IMR-90 (cell line): ENCODE results near the gene ST7.

Source experiments
- BHLHE40 ChIP-seq: fragments of 150-350 bp; IDR thresholded peaks from 2 replicates; pipeline ENCODE4 v1.6.1; 2016; ENCODE audit warnings: mild to moderate bottlenecking, low read depth, low read length
- CEBPB ChIP-seq: IDR thresholded peaks from 2 replicates; pipeline ENCODE4 v1.6.1; 2012; ENCODE audit warnings: low read depth, low read length, improper control_type of control experiment
- CHD1 ChIP-seq: IDR thresholded peaks from 2 replicates; pipeline ENCODE4 v1.6.1; 2012; ENCODE audit warnings: low read depth, low read length, improper control_type of control experiment
- MAZ ChIP-seq: IDR thresholded peaks from 2 replicates; pipeline ENCODE4 v1.6.1; 2012; ENCODE audit warnings: low read depth, mild to moderate bottlenecking, low read length, improper control_type of control experiment, moderate library complexity, borderline replicate concordance
- NFE2L2 ChIP-seq: fragments of 150-350 bp; IDR thresholded peaks from 2 replicates; pipeline ENCODE4 v1.6.1; 2016; ENCODE audit warnings: low read depth, mild to moderate bottlenecking, low read length
- POLR2A ChIP-seq: IDR thresholded peaks from 2 replicates; pipeline ENCODE4 v1.6.1; 2012; ENCODE audit warnings: mild to moderate bottlenecking, low read depth, low read length
- RAD21 ChIP-seq: IDR thresholded peaks from 2 replicates; pipeline ENCODE4 v1.6.1; 2012; ENCODE audit warnings: low read length, improper control_type of control experiment
- RCOR1 ChIP-seq: IDR thresholded peaks from 2 replicates; pipeline ENCODE4 v1.6.1; 2012; ENCODE audit warnings: mild to moderate bottlenecking, low read length, improper control_type of control experiment; ENCODE audit not compliant: insufficient replicate concordance
- SMC3 ChIP-seq: fragments of 150-350 bp; IDR thresholded peaks from 2 replicates; pipeline ENCODE4 v1.6.1; 2016; ENCODE audit warnings: low read depth, mild to moderate bottlenecking, antibody characterized with exemption, low read length, moderate library complexity
- TF ChIP-seq, protein P1 (sequence below): conservative IDR thresholded peaks from 2 replicates; pipeline ENCODE4 v1.5.1; 2012; ENCODE audit warnings: mild to moderate bottlenecking, low read depth, low read length, improper control_type of control experiment

DNA sequence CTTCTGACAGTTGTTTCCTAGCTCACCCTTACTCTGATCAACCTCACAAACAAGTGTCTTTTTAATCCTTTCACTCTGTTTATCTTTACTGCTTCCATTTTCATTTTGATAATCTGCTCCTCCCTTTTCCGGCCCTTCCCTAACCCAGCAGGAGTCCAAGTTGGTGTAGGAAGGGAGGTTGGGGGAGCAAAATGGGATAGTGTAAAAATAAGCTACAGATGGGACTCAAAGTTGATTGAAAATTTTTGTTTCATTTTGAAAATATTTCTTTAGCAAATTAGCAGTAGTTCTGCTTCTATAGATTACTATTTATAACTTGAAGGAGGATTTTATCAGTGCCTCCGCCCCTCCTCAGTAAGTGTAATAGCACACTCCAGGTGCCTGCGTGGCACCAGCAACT lies 257.6 kb downstream of the ST7 start:
- TF ChIP-seq, protein P1, sequence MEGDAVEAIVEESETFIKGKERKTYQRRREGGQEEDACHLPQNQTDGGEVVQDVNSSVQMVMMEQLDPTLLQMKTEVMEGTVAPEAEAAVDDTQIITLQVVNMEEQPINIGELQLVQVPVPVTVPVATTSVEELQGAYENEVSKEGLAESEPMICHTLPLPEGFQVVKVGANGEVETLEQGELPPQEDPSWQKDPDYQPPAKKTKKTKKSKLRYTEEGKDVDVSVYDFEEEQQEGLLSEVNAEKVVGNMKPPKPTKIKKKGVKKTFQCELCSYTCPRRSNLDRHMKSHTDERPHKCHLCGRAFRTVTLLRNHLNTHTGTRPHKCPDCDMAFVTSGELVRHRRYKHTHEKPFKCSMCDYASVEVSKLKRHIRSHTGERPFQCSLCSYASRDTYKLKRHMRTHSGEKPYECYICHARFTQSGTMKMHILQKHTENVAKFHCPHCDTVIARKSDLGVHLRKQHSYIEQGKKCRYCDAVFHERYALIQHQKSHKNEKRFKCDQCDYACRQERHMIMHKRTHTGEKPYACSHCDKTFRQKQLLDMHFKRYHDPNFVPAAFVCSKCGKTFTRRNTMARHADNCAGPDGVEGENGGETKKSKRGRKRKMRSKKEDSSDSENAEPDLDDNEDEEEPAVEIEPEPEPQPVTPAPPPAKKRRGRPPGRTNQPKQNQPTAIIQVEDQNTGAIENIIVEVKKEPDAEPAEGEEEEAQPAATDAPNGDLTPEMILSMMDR, result no peak
- TF ChIP-seq RCOR1, result no peak
- no peak for TF ChIP-seq MAZ
- TF ChIP-seq POLR2A, result no peak
- no peak for TF ChIP-seq BHLHE40
- TF ChIP-seq CHD1, result no peak
- TF ChIP-seq SMC3, result no peak
- no peak for TF ChIP-seq CEBPB
- TF ChIP-seq NFE2L2, result no peak
- TF ChIP-seq RAD21, result no peak
